ENCODE data around the gene CABP7.
"Not testable (repeated sequence)": the region's sequence is repeated elsewhere in the genome, so short reads cannot be mapped to it uniquely, and the experiment has no call there.

The CABP7 gene

DNA sequence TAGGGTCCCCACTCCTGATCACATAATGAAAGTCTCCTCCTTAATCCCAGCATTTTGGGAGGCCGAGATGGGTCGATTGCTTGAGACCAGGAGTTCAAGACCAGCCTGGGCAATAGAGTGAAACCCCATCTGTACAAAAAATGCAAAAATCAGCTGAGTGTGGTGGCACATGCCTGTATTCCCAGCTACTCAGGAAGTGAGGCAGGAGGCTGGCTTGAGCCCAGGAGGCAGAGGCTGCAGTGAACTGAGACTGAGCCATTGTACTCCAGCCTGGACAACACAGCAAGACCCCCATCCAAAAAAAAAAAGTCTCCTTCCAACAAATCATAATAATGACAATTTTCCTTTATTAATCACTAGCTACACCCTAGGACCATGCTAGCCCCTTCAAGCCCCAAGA is 31.9 kb downstream of the CABP7 start:
- H3K79me2 ChIP-seq (ENCODE audit: control insufficient read depth, low read length), result no peaks in the 10 kb centered on the region
- H3F3A ChIP-seq (ENCODE audit: control insufficient read depth, insufficient read depth), result no peaks in the 10 kb centered on the region
- TF ChIP-seq, protein P1, sequence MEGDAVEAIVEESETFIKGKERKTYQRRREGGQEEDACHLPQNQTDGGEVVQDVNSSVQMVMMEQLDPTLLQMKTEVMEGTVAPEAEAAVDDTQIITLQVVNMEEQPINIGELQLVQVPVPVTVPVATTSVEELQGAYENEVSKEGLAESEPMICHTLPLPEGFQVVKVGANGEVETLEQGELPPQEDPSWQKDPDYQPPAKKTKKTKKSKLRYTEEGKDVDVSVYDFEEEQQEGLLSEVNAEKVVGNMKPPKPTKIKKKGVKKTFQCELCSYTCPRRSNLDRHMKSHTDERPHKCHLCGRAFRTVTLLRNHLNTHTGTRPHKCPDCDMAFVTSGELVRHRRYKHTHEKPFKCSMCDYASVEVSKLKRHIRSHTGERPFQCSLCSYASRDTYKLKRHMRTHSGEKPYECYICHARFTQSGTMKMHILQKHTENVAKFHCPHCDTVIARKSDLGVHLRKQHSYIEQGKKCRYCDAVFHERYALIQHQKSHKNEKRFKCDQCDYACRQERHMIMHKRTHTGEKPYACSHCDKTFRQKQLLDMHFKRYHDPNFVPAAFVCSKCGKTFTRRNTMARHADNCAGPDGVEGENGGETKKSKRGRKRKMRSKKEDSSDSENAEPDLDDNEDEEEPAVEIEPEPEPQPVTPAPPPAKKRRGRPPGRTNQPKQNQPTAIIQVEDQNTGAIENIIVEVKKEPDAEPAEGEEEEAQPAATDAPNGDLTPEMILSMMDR (IDR thresholded peaks at IDR 0.05; ENCODE audit: low read depth, low read length, poor library complexity, severe bottlenecking), result no peak
- no peak for TF ChIP-seq EZH2phosphoT487 (IDR thresholded peaks at IDR 0.05; ENCODE audit: borderline replicate concordance, low read length)
- no peak overlapping the region for H3K4me3 ChIP-seq (ENCODE audit: low read length)
- no peaks in the 10 kb centered on the region for H3K9me2 ChIP-seq (replicated peaks; ENCODE audit: control insufficient read depth, low read length)
- no peaks in the 10 kb centered on the region for H4K20me1 ChIP-seq (ENCODE audit: control insufficient read depth, insufficient read depth, low read depth, low read length)
- no peak overlapping the region for H3K4me2 ChIP-seq (ENCODE audit: low read length)
- H3K36me3 ChIP-seq (ENCODE audit: control insufficient read depth, low read length), result no peaks in the 10 kb centered on the region
- H3K27me3 ChIP-seq (ENCODE audit: control insufficient read depth, low read length), result no peaks in the 10 kb centered on the region
- H3K4me1 ChIP-seq (ENCODE audit: control insufficient read depth, low read length), result no peaks in the 10 kb centered on the region
- no peaks in the 10 kb centered on the region for H3K9me3 ChIP-seq (ENCODE audit: control insufficient read depth, insufficient read depth, low read length)
- no peak overlapping the region for H3K27ac ChIP-seq (ENCODE audit: low read depth, low read length)

DNA sequence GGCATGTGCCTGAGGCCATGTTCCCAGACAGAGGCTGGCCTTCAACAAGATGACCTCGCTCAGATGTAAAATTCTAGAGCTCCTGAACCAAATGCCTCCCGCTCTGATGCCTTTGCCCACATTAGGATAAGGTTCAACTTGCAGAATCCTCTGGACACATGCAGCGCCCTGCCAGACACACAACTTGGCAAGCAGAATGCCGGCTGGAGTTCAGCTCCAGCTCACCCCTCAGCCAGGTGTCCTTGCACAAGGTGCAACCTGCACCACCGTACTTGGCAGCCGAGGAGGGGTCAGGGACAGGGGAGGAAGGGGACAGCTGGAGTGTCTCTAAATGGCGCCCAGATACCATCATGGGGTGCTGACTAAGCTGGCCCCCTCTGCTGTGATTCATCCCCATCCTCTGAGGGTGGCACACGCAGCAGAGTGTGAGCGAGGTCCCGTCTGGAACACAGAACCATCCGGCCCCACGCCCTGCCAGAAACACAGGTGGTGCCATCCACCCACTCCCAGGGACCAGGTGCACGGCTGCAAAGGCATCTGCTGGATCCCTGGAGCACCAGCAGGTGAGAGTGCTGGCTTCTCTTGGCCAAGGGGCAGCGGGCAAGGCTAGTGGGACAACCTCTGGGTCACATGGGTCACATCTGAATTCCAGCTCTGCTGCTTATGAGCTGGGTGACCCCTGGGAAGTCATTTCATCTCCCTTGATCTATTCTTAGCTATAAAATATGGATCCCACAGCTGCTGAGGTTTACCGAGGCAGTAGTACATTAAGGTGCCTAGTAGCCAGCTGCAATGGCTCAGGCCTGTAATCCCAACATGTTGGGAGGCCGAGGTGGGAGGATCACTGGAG is 34.2 kb downstream of the CABP7 start:
- H3K4me3 ChIP-seq (ENCODE audit: low read length), result no peak overlapping the region

DNA sequence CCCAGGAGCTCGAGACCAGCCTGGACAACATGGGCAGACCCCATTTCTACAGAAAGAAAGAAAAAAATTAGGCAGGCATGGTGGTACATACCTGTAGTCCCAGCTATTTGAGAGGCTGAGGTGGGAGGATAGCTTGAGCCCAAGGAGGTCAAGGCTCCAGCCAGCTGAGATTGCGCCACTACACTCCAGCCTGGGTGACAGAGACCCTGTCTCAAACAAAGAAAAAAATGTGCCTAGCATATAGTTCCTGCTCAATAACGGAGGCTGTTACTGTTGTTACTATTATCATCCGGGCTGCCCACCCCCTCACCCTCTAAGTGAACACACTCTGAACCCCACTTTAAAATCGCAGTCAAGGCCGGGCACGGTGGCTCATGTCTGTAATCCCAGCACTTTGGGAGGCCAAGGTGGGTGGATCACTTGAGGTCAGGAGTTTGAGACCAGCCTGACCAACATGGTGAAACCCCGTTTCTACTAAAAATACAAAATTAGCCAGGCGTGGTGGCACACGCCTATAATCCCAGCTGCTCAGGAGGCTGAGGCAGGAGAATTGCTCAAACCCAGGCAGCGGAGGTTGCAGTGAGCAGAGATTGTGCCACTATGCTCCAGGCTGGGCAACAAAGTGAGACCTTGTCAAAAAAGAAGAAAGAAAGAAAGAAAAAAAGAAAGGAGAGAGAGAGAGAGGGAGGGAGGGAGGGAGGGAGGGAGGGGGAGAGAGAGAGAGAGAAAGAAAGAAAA is 35.0 kb downstream of the CABP7 start:
- H3K79me2 ChIP-seq (ENCODE audit: control insufficient read depth, low read length); H3K9me3 ChIP-seq (ENCODE audit: control insufficient read depth, insufficient read depth, low read length); H3F3A ChIP-seq (ENCODE audit: control insufficient read depth, insufficient read depth); H3K27me3 ChIP-seq (ENCODE audit: control insufficient read depth, low read length); H3K4me1 ChIP-seq (ENCODE audit: control insufficient read depth, low read length); H4K20me1 ChIP-seq (ENCODE audit: control insufficient read depth, insufficient read depth, low read depth, low read length); H3K27ac ChIP-seq (ENCODE audit: low read depth, low read length); H3K4me2 ChIP-seq (ENCODE audit: low read length); H3K9me2 ChIP-seq (replicated peaks; ENCODE audit: control insufficient read depth, low read length); H3K36me3 ChIP-seq (ENCODE audit: control insufficient read depth, low read length); H3K4me3 ChIP-seq (ENCODE audit: low read length): not testable (repeated sequence)

More for the DNA sequence above, 34.2 kb downstream of the CABP7 start:
- H3K9me2 ChIP-seq (replicated peaks; ENCODE audit: control insufficient read depth, low read length), result no peaks in the 10 kb centered on the region
- H3F3A ChIP-seq (ENCODE audit: control insufficient read depth, insufficient read depth), result no peaks in the 10 kb centered on the region
- H3K4me1 ChIP-seq (ENCODE audit: control insufficient read depth, low read length), result no peaks in the 10 kb centered on the region
- H4K20me1 ChIP-seq (ENCODE audit: control insufficient read depth, insufficient read depth, low read depth, low read length), result no peaks in the 10 kb centered on the region
- H3K27me3 ChIP-seq (ENCODE audit: control insufficient read depth, low read length), result no peaks in the 10 kb centered on the region
- H3K4me2 ChIP-seq (ENCODE audit: low read length), result no peak overlapping the region
- no peaks in the 10 kb centered on the region for H3K36me3 ChIP-seq (ENCODE audit: control insufficient read depth, low read length)
- TF ChIP-seq, protein P1 (IDR thresholded peaks at IDR 0.05; ENCODE audit: low read depth, low read length, poor library complexity, severe bottlenecking), result no peak
- no peak for TF ChIP-seq EZH2phosphoT487 (IDR thresholded peaks at IDR 0.05; ENCODE audit: borderline replicate concordance, low read length)
- H3K27ac ChIP-seq (ENCODE audit: low read depth, low read length), result no peak overlapping the region
- H3K9me3 ChIP-seq (ENCODE audit: control insufficient read depth, insufficient read depth, low read length), result no peaks in the 10 kb centered on the region
- no peaks in the 10 kb centered on the region for H3K79me2 ChIP-seq (ENCODE audit: control insufficient read depth, low read length)

DNA sequence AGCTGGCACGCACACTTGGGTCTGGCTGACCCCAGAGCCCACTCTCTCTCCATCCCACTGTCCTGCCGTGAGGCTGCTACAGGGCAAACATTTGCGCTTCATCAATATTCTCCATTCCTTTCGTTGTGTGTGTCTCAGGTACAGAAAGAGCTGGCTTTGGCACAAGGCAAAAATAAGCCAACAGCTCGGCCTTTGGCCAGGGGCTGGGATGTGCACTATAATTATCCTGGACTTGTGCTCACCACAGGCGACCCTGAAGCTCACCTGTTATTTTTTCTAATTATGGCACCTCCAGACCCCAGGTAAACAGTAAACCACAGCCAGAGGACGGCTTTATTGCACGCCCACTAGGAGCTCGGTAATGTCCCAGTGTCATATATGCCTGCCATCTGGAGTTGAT is 36.1 kb downstream of the CABP7 start:
- H3K9me2 ChIP-seq (replicated peaks; ENCODE audit: control insufficient read depth, low read length), result no peaks in the 10 kb centered on the region
- no peak overlapping the region for H3K27ac ChIP-seq (ENCODE audit: low read depth, low read length)
- H3K4me1 ChIP-seq (ENCODE audit: control insufficient read depth, low read length), result no peaks in the 10 kb centered on the region
- no peaks in the 10 kb centered on the region for H3K9me3 ChIP-seq (ENCODE audit: control insufficient read depth, insufficient read depth, low read length)
- no peak overlapping the region for H3K4me3 ChIP-seq (ENCODE audit: low read length)
- H3F3A ChIP-seq (ENCODE audit: control insufficient read depth, insufficient read depth), result no peaks in the 10 kb centered on the region
- H3K36me3 ChIP-seq (ENCODE audit: control insufficient read depth, low read length), result no peaks in the 10 kb centered on the region
- no peaks in the 10 kb centered on the region for H3K79me2 ChIP-seq (ENCODE audit: control insufficient read depth, low read length)
- no peaks in the 10 kb centered on the region for H3K27me3 ChIP-seq (ENCODE audit: control insufficient read depth, low read length)
- TF ChIP-seq, protein P1 (IDR thresholded peaks at IDR 0.05; ENCODE audit: low read depth, low read length, poor library complexity, severe bottlenecking), result no peak
- TF ChIP-seq EZH2phosphoT487 (IDR thresholded peaks at IDR 0.05; ENCODE audit: borderline replicate concordance, low read length), result no peak
- H3K4me2 ChIP-seq (ENCODE audit: low read length), result no peak overlapping the region
- H4K20me1 ChIP-seq (ENCODE audit: control insufficient read depth, insufficient read depth, low read depth, low read length), result no peaks in the 10 kb centered on the region

All from DOHH2 (cell line).